Measurements from ENCODE around the gene MAGEA6.
A peak's percentile ranks its signal among the peaks of the same experiment; 100 is the strongest.

Gene MAGEA6

GRCh38 chrX:152733261-152733975, 36.1 kb downstream of the MAGEA6 start, which contains the start of the genes CSAG1 and MAGEA12:
TSS of gene CSAG1 (minus strand) at chrX:152733721. CDS start at chrX:152732460, 1,261 bp downstream.
TSS of gene MAGEA12 (plus strand) at chrX:152733757. CDS start at chrX:152736162, 2,405 bp downstream.
- DNase-seq = peak; percentile 39

GRCh38 chrX:152725409-152725808, 44.1 kb downstream of the MAGEA6 start:
- DNase-seq = no peak
